CD4-positive, alpha-beta T cell (primary cell): ENCODE data around the gene GM2A. TPM values are rescaled to one million over a fixed set of nuclear protein-coding genes. Genes with fewer than 3 reads are reported as not detected.

Experiments used
- ATAC-seq: fragments of 200-7000 bp; cut with Tn5 transposase; one replicate; pipeline ENCODE4 v1.10.0; 2022; ENCODE audit warnings: mild to moderate bottlenecking; ENCODE audit not compliant: poor library complexity
- CTCF ChIA-PET: fragments of 350-600 bp; sonication (Branson Sonifier 250); formaldehyde crosslinking; loops from one replicate; lab custom pipeline; 2021; ENCODE audit warnings: antibody characterized with exemption, inconsistent platforms; lab: Charles Lee
- POLR2A ChIA-PET: fragments of 350-600 bp; sonication (Branson Sonifier 250); formaldehyde crosslinking; loops from one replicate; lab custom pipeline; 2021; ENCODE audit warnings: antibody characterized with exemption, inconsistent platforms; lab: Charles Lee
- DNase-seq, 14 experiments: peaks; one replicate each; pipeline ENCODE4 v3.0.0-alpha.2; 2013 to 2020; ENCODE audit warnings: mixed read lengths in 2 of 14
- H3K27ac ChIP-seq, 2 donors: one replicate each; pipeline versions ENCODE4 v1.5.1 to v1.7.0; 2013; ENCODE audit warnings: low read length in 2 of 2, low read depth in 1 of 2, mild to moderate bottlenecking in 1 of 2
- H3K27me3 ChIP-seq, 2 experiments: 1 replicate in 1 of 2; 2 replicates in 1 of 2; pipeline versions ENCODE4 v1.6.1 to v1.7.0; 2013; ENCODE audit warnings: low read length in 2 of 2, control low read depth in 1 of 2, mild to moderate bottlenecking in 1 of 2, moderate library complexity in 1 of 2; ENCODE audit not compliant: insufficient read depth in 2 of 2, control insufficient read depth in 1 of 2
- H3K36me3 ChIP-seq: one replicate; pipeline ENCODE4 v1.6.1; 2013; ENCODE audit warnings: low read length, control low read depth; ENCODE audit not compliant: insufficient read depth
- H3K4me1 ChIP-seq: one replicate; pipeline ENCODE4 v1.6.1; 2013; ENCODE audit warnings: low read length, control low read depth; ENCODE audit not compliant: insufficient read depth
- H3K4me3 ChIP-seq: one replicate; pipeline ENCODE4 v1.5.1; 2013; ENCODE audit warnings: mild to moderate bottlenecking, low read length, moderate library complexity
- H3K9me3 ChIP-seq, 2 experiments: 1 replicate in 1 of 2; 2 replicates in 1 of 2; pipeline versions ENCODE4 v1.6.1 to v1.7.0; 2013; ENCODE audit warnings: low read length in 2 of 2, mild to moderate bottlenecking in 2 of 2, control low read depth in 1 of 2, moderate library complexity in 1 of 2; ENCODE audit not compliant: control insufficient read depth in 1 of 2, insufficient read depth in 1 of 2
- H3K27ac Mint-ChIP-seq: one replicate; pipeline ENCODE4 v1.8.0; 2020; ENCODE audit warnings: mixed read lengths
- H3K27me3 Mint-ChIP-seq: one replicate; pipeline ENCODE4 v1.8.0; 2021; ENCODE audit warnings: mixed read lengths
- H3K36me3 Mint-ChIP-seq: one replicate; pipeline ENCODE4 v1.8.0; 2021; ENCODE audit warnings: low read depth, mixed read lengths
- H3K4me1 Mint-ChIP-seq: one replicate; pipeline ENCODE4 v1.8.0; 2021; ENCODE audit warnings: low read depth, mixed read lengths
- H3K4me3 Mint-ChIP-seq: one replicate; pipeline ENCODE4 v1.8.0; 2020; ENCODE audit warnings: mild to moderate bottlenecking, mixed read lengths
- H3K9me3 Mint-ChIP-seq: one replicate; pipeline ENCODE4 v1.8.0; 2020; ENCODE audit warnings: mixed read lengths
- intact Hi-C, 2 experiments: fragments of 100-400 bp; cut with DNase I in 1 of 2; cut with micrococcal nuclease in 1 of 2; formaldehyde crosslinking; loops; one replicate each; pipeline versions ENCODE4 v1.15.1 to v1.9.0; 2023 to 2025; cut with DNase I, micrococcal nuclease
- total RNA-seq, 174 experiments: library from RNA in 2 of 174; stranded (reverse) in 2 of 174; gene quantifications; one replicate each; pipeline ENCODE4 v1.2.3 and lab custom pipeline; 2021 to 2026
- TF ChIP-seq, protein P1 (sequence below): fragments of 200-600 bp; IDR thresholded peaks from one replicate; pipeline ENCODE4 v1.8.0; 2022; ENCODE audit warnings: antibody characterized with exemption, mild to moderate bottlenecking

GM2A gene
- total RNA-seq, 2 experiments from 2014 or later = 3.1 to 4.1 TPM

DNA sequence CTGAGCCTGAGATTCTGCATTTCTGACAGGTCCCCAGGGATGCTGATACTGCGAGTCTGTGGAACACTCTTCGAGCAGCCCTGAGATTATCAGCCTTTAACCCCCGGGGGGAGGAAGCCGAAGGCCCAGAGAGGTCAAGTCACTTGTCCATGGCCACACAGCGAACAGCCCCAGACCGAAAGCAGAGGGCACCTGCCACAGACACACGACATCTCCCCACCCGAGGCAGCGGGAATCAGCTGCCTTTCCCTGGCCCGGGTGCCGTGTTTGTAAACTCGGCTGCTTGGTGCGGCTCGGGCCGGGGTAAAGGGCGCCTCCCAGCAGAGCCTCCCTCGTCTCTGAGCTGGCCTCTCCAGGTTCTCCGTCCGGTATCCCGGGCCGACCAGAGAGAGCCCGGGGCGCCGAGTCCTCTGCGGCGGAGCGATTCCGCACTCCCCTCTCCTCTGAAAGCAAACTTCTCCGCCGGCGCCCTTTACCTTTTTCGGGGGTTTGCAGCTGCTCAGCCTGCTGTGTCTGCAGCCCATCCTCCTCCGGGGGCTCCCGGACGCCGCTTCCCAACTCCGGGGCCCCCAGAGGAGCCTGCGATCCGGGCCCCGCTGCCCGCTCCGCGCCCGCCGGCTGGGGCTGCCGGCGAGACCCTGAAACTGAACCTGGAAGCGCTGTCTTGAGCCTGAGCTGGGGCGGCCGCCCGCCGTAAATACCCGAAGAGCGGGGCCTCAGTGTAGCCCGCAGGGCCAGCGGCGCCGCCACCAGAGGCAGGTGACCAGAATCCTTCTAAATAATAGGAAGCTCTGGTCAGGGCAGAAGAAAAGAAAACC is 29.3 kb upstream of the GM2A start, which contains the start of gene CCDC69:
CCDC69 (minus strand) TSS at position 646 of the 818 bp plus-strand sequence; CDS start at position 524, 122 bp downstream.
- H3K4me1 ChIP-seq = peaks cover 65% of the 10 kb centered on the region
- no peaks in the 10 kb centered on the region for H3K9me3 ChIP-seq
- Mint-ChIP-seq H3K4me1 (peaks cover 63% of the 10 kb centered on the region), H3K4me3 (peak within 1 kb of the TSS; percentile 92), H3K36me3 (peaks cover 48% of the 10 kb centered on the region), H3K27me3 (no peaks in the 10 kb centered on the region), H3K27ac (peak within 1 kb of the TSS; percentile 94), H3K9me3 (no peaks in the 10 kb centered on the region)
- peak; percentile 40 for ATAC-seq
- H3K36me3 ChIP-seq = peaks cover 24% of the 10 kb centered on the region
- DNase-seq = peak in 12 of 14 experiments; percentile 16 to 73 (median 50)
- POLR2A ChIA-PET = interaction anchor here (0.6 to 4.6 kb wide), 26 partner anchors 10 to 523 kb away, joined by 3 to 223 read pairs (median 4); partner anchors contain the start of genes ANXA6, GM2A, RBM22 and TNIP1
- CTCF ChIA-PET = interaction anchor here (0.8 to 5.6 kb wide), 6 partner anchors 10 to 108 kb away, joined by 3 to 33 read pairs (median 8); no protein-coding TSS in a partner anchor
- TF ChIP-seq, protein P1, sequence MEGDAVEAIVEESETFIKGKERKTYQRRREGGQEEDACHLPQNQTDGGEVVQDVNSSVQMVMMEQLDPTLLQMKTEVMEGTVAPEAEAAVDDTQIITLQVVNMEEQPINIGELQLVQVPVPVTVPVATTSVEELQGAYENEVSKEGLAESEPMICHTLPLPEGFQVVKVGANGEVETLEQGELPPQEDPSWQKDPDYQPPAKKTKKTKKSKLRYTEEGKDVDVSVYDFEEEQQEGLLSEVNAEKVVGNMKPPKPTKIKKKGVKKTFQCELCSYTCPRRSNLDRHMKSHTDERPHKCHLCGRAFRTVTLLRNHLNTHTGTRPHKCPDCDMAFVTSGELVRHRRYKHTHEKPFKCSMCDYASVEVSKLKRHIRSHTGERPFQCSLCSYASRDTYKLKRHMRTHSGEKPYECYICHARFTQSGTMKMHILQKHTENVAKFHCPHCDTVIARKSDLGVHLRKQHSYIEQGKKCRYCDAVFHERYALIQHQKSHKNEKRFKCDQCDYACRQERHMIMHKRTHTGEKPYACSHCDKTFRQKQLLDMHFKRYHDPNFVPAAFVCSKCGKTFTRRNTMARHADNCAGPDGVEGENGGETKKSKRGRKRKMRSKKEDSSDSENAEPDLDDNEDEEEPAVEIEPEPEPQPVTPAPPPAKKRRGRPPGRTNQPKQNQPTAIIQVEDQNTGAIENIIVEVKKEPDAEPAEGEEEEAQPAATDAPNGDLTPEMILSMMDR = no peak
- no peaks in the 10 kb centered on the region for H3K27me3 ChIP-seq
- H3K4me3 ChIP-seq = peak within 1 kb of the TSS; percentile 98
- intact Hi-C loops = loop anchor here (1.0 to 10.0 kb wide), 3 partner anchors 15 to 551 kb away; partner anchors contain the start of gene G3BP1 (in 1 of the 2)
- H3K27ac ChIP-seq = peak within 1 kb of the TSS; percentile 92 to 94

DNA sequence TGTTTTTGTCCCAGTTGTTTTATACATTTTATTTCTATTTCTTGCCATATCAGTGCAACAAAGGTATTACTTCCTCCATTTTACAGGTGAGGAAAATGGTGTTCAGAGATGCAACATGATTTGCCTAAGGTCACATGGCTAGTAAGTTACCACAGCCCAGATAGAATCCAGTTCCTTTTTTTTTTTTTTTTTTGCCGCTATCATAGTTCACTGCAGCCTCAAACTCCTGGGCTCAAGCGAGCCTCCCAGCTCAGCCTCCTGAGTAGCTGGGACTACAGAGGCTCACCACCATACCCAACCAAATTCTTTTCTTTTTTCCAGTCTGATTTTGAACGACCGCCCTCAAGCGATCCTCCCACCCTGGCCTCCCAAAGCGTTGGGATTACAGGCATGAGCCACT is 28.6 kb upstream of the GM2A start:
- H3K4me3 Mint-ChIP-seq = peak overlapping the region; percentile 92
- Histone ChIP-seq H3K4me1 (peaks cover 57% of the 10 kb centered on the region), H3K36me3 (peaks cover 17% of the 10 kb centered on the region), H3K4me3 (peak overlapping the region; percentile 98), H3K27me3 (no peaks in the 10 kb centered on the region), H3K9me3 (no peaks in the 10 kb centered on the region), H3K27ac (peak overlapping the region; percentile 92 to 94)
- intact Hi-C loops = loop anchor here (1.0 to 10.0 kb wide), 3 partner anchors 14 to 550 kb away; partner anchors contain the start of gene G3BP1 (in 1 of the 2)
- DNase-seq (peak in 3 of 14 experiments; percentile 62 to 65 (median 65)), ATAC-seq (peak; percentile 40)
- H3K27me3 Mint-ChIP-seq = no peaks in the 10 kb centered on the region
- TF ChIP-seq, protein P1 = no peak
- H3K4me1 Mint-ChIP-seq = peaks cover 56% of the 10 kb centered on the region
- no peaks in the 10 kb centered on the region for H3K9me3 Mint-ChIP-seq
- POLR2A ChIA-PET = interaction anchor here (0.6 to 4.6 kb wide), 20 partner anchors 10 to 524 kb away, joined by 3 to 223 read pairs (median 5); partner anchors contain the start of genes ANXA6, GM2A, RBM22 and TNIP1
- H3K36me3 Mint-ChIP-seq = peaks cover 42% of the 10 kb centered on the region
- CTCF ChIA-PET = interaction anchor here (0.6 to 5.6 kb wide), 5 partner anchors 11 to 202 kb away, joined by 3 to 33 read pairs (median 14); no protein-coding TSS in a partner anchor
- H3K27ac Mint-ChIP-seq = peak overlapping the region; percentile 94

DNA sequence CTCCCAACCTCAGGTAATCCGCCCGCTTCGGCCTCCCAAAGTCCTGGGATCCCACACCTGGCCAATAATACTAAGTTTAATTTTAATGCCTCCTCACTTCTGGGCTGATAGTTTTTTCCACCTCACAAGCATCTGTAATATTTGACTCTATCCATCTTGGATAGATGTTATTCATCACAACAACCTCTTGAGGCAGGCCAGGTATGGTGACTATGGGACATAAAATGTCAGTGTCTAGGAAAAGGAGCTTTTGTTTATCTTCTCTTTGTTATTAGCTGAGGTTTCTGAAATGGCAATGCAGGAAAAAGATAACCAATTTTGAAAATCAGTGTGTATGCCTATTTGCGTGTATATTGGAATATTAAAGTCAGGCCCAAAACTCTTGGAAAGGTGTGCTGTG is 27.9 kb upstream of the GM2A start:
- H3K4me1 Mint-ChIP-seq = peaks cover 49% of the 10 kb centered on the region
- TF ChIP-seq, protein P1 = no peak
- no peaks in the 10 kb centered on the region for H3K9me3 ChIP-seq
- peak; percentile 40 for ATAC-seq
- peaks cover 15% of the 10 kb centered on the region for H3K36me3 ChIP-seq
- H3K9me3 Mint-ChIP-seq = no peaks in the 10 kb centered on the region
- H3K27me3 ChIP-seq = no peaks in the 10 kb centered on the region
- peaks cover 37% of the 10 kb centered on the region for H3K36me3 Mint-ChIP-seq
- peak overlapping the region; percentile 94 for H3K27ac Mint-ChIP-seq
- no peaks in the 10 kb centered on the region for H3K27me3 Mint-ChIP-seq
- H3K4me3 Mint-ChIP-seq = peak overlapping the region; percentile 78
- peak overlapping the region; percentile 13 to 56 for H3K27ac ChIP-seq
- H3K4me1 ChIP-seq = peaks cover 51% of the 10 kb centered on the region
- ChIA-PET POLR2A (interaction anchor here (0.9 to 4.6 kb wide), 6 partner anchors 10 to 68 kb away, joined by 3 to 223 read pairs (median 14); partner anchors contain the start of genes ANXA6 and GM2A), CTCF (interaction anchor here (0.6 to 5.6 kb wide), 6 partner anchors 10 to 203 kb away, joined by 4 to 33 read pairs (median 10); no protein-coding TSS in a partner anchor)
- H3K4me3 ChIP-seq = no peak overlapping the region
- intact Hi-C loops = loop anchor here (2.0 to 10.0 kb wide), 2 partner anchors 14 to 550 kb away; partner anchors contain the start of gene G3BP1 (in 1 of the 2)
- peak in 2 of 14 experiments; percentile 40 to 43 for DNase-seq
